Kidney epithelial cell (primary cell): Measurements from ENCODE around the gene NDUFA3. TPM values are rescaled to one million over a fixed set of nuclear protein-coding genes. Genes with fewer than 3 reads are reported as not detected.

Experiments used
- DNase-seq: peaks from one replicate; pipeline ENCODE4 v3.0.0-alpha.2; 2010; ENCODE audit warnings: low read depth
- H3K27me3 ChIP-seq: 2 replicates; pipeline ENCODE4 v1.6.0; 2011; ENCODE audit warnings: low read length; ENCODE audit not compliant: control insufficient read depth, insufficient read depth
- H3K36me3 ChIP-seq: 2 replicates; pipeline ENCODE4 v1.5.1; 2011; ENCODE audit warnings: low read length; ENCODE audit not compliant: control insufficient read depth, insufficient read depth
- H3K4me3 ChIP-seq: 2 replicates; pipeline ENCODE4 v1.5.1; 2011; ENCODE audit warnings: low read depth, mild to moderate bottlenecking, control low read depth, low read length
- CTCF ChIP-seq: IDR thresholded peaks from 2 replicates; pipeline ENCODE4 v1.5.1; 2011; ENCODE audit warnings: mild to moderate bottlenecking, moderate library complexity, low read length, control low read depth, inconsistent platforms; ENCODE audit not compliant: insufficient read depth, poor library complexity, severe bottlenecking
- total RNA-seq: library from RNA; depleted of rRNA; stranded (reverse); fragments of >200 nt; gene quantifications from 2 replicates; pipeline ENCODE4 v1.2.3, GENCODE V29; 2015

Gene NDUFA3
- total RNA-seq, 1 donor from 2014 or later: 39.4 TPM

- DNase-seq: no peak
- H3K4me3 ChIP-seq: no peak overlapping the region
- no peaks in the 10 kb centered on the region for H3K27me3 ChIP-seq
- TF ChIP-seq CTCF: no peak
- no peaks in the 10 kb centered on the region for H3K36me3 ChIP-seq
Measured at GRCh38 chr19:54133957-54134590, 31.4 kb downstream of the NDUFA3 start.

GRCh38 chr19:54136086-54136863 lies 33.6 kb downstream of the NDUFA3 start:
- Histone ChIP-seq H3K36me3 (no peaks in the 10 kb centered on the region), H3K4me3 (peak overlapping the region; percentile 46), H3K27me3 (no peaks in the 10 kb centered on the region)
- no peak for DNase-seq
- TF ChIP-seq CTCF: no peak

GRCh38 chr19:54136864-54137698 lies 34.4 kb downstream of the NDUFA3 start:
- no peak for TF ChIP-seq CTCF
- H3K27me3 ChIP-seq: no peaks in the 10 kb centered on the region
- peak; percentile 100 for DNase-seq
- peak overlapping the region; percentile 92 for H3K4me3 ChIP-seq
- H3K36me3 ChIP-seq: no peaks in the 10 kb centered on the region

- Histone ChIP-seq H3K4me3 (peak within 1 kb of the TSS; percentile 92), H3K27me3 (no peaks in the 10 kb centered on the region), H3K36me3 (peaks cover 1% of the 10 kb centered on the region)
- no peak for TF ChIP-seq CTCF
- DNase-seq: no peak
Measured at GRCh38 chr19:54137699-54138488, 35.2 kb downstream of the NDUFA3 start, which contains the start of gene CNOT3. Gene CNOT3 (plus strand): TSS chr19:54137762. CDS start chr19:54142979, 5,217 bp downstream.

- TF ChIP-seq CTCF: no peak
- H3K4me3 ChIP-seq: peak overlapping the region; percentile 92
- no peaks in the 10 kb centered on the region for H3K27me3 ChIP-seq
- no peak for DNase-seq
- peaks cover 1% of the 10 kb centered on the region for H3K36me3 ChIP-seq
Measured at GRCh38 chr19:54138489-54139256, 36.0 kb downstream of the NDUFA3 start.
